AG04450 (cell line): ENCODE results near the gene ACTL10. TPM values are rescaled to one million over a fixed set of nuclear protein-coding genes. Genes with fewer than 3 reads are reported as not detected.
A peak's percentile ranks its signal among the peaks of the same experiment; 100 is the strongest.

Experiments used
- CTCF ChIA-PET: fragments of 300-600, 350-600 bp; formaldehyde crosslinking; extraction: SDS; loops from one replicate; lab custom pipeline; 2022; ENCODE audit warnings: antibody characterized with exemption, inconsistent platforms; lab: Charles Lee
- POLR2A ChIA-PET: fragments of 350-600 bp; formaldehyde crosslinking; extraction: SDS; loops from one replicate; lab custom pipeline; 2021; ENCODE audit warnings: antibody characterized with exemption, inconsistent platforms; lab: Yijun Ruan, JAX
- DNase-seq: peaks from one replicate; pipeline ENCODE4 v3.0.0-alpha.2; 2011; ENCODE audit warnings: low read depth, low spot score
- H3K27ac ChIP-seq: one replicate; pipeline ENCODE4 v1.5.1; 2012; ENCODE audit warnings: low read depth, low read length, control low read depth
- H3K27me3 ChIP-seq: one replicate; pipeline ENCODE4 v1.6.0; 2012; ENCODE audit warnings: low read length; ENCODE audit not compliant: control insufficient read depth, insufficient read depth
- H3K4me3 ChIP-seq: 2 replicates; pipeline ENCODE4 v1.5.1; 2011; ENCODE audit warnings: mild to moderate bottlenecking, low read depth, low read length, control low read depth
- H3K9me3 ChIP-seq: 2 replicates; pipeline ENCODE4 v1.5.1; 2012; ENCODE audit warnings: low read length; ENCODE audit not compliant: control insufficient read depth, insufficient read depth
- CTCF ChIP-seq: IDR thresholded peaks from 2 replicates; pipeline ENCODE4 v1.5.1; 2011; ENCODE audit warnings: low read depth, low read length, control low read depth, inconsistent platforms
- polyA plus RNA-seq: library from polyadenylated mRNA; depleted of rRNA; stranded (reverse); fragments of >200 nt; gene quantifications from 2 replicates; pipeline ENCODE4 v1.2.3, GENCODE V29; 2011

The ACTL10 gene
- polyA plus RNA-seq, 1 experiment: 0.41 TPM

- CTCF ChIA-PET: no interaction called here
- no peak for DNase-seq
- H3K27me3 ChIP-seq: no peaks in the 10 kb centered on the region
These were observed 7.8 kb upstream of the ACTL10 start for GRCh38 chr20:33658929-33659328.

GRCh38 chr20:33659341-33660034 is 7.3 kb upstream of the ACTL10 start:
- CTCF ChIA-PET: no interaction called here

More at GRCh38 chr20:33658929-33659328, 7.8 kb upstream of the ACTL10 start:
- Histone ChIP-seq H3K4me3 (no peak overlapping the region), H3K9me3 (no peaks in the 10 kb centered on the region; the same call in 1 of the 2 replicates), H3K27ac (no peak overlapping the region)
- POLR2A ChIA-PET: no interaction called here
- TF ChIP-seq CTCF: no peak

GRCh38 chr20:33660035-33660684 is 6.6 kb upstream of the ACTL10 start:
- ChIA-PET POLR2A (no interaction called here), CTCF (no interaction called here)
- Histone ChIP-seq H3K27me3 (no peaks in the 10 kb centered on the region), H3K27ac (no peak overlapping the region), H3K9me3 (no peaks in the 10 kb centered on the region; the same call in 1 of the 2 replicates), H3K4me3 (no peak overlapping the region)
- no peak for TF ChIP-seq CTCF
- no peak for DNase-seq

More at GRCh38 chr20:33659341-33660034, 7.3 kb upstream of the ACTL10 start:
- Histone ChIP-seq H3K9me3 (no peaks in the 10 kb centered on the region; the same call in 1 of the 2 replicates), H3K4me3 (no peak overlapping the region), H3K27me3 (no peaks in the 10 kb centered on the region), H3K27ac (no peak overlapping the region)
- no peak for TF ChIP-seq CTCF
- DNase-seq: no peak
- POLR2A ChIA-PET: no interaction called here

GRCh38 chr20:33660685-33661058 is 6.1 kb upstream of the ACTL10 start:
- DNase-seq: no peak
- ChIA-PET CTCF (no interaction called here), POLR2A (no interaction called here)
- no peak for TF ChIP-seq CTCF
- H3K9me3 ChIP-seq: no peaks in the 10 kb centered on the region; the same call in 1 of the 2 replicates
- H3K4me3 ChIP-seq: no peak overlapping the region
- no peaks in the 10 kb centered on the region for H3K27me3 ChIP-seq
- no peak overlapping the region for H3K27ac ChIP-seq

GRCh38 chr20:33662172-33662571 is 4.6 kb upstream of the ACTL10 start, which contains the start of gene C20orf144:
TSS of gene C20orf144 (plus strand) at chr20:33662327. CDS start at chr20:33662346, 19 bp downstream.
- Histone ChIP-seq H3K4me3 (peak within 1 kb of the TSS; percentile 80), H3K27ac (peak within 1 kb of the TSS; percentile 80), H3K9me3 (no peaks in the 10 kb centered on the region; the same call in 1 of the 2 replicates), H3K27me3 (no peaks in the 10 kb centered on the region)
- no peak for TF ChIP-seq CTCF
- POLR2A ChIA-PET: interaction anchor here (1.3 kb wide), 1 partner anchor 450 kb away, joined by 3 read pairs; the partner anchor contains the start of gene EIF2S2
- CTCF ChIA-PET: interaction anchor here (2.2 kb wide), 1 partner anchor 8 kb away, joined by 13 read pairs; no protein-coding TSS in a partner anchor
- no peak for DNase-seq
